HEK293 (cell line): Measurements from ENCODE around the gene MAP3K8.
A peak's percentile ranks its signal among the peaks of the same experiment; 100 is the strongest.

ENCODE experiments used
- CTCF ChIA-PET: fragments of 350-600 bp; formaldehyde crosslinking; extraction: SDS; loops from one replicate; lab custom pipeline; 2021; ENCODE audit warnings: antibody characterized with exemption; lab: Yijun Ruan, JAX
- POLR2A ChIA-PET: fragments of 300-600 bp; formaldehyde crosslinking; extraction: SDS; loops from one replicate; lab custom pipeline; 2020; ENCODE audit warnings: antibody characterized with exemption, inconsistent platforms; lab: Yijun Ruan, JAX
- H3K27ac ChIP-seq: fragments of 200-500 bp; sonication (Bioruptor generic); 2 replicates; pipeline ENCODE4 v1.5.1; 2014; ENCODE audit warnings: low read depth, low read length, control low read depth, inconsistent platforms; ENCODE audit errors: extremely low read depth
- H3K36me3 ChIP-seq, 2 experiments: fragments of 200-500 bp in 1 of 2; sonication (Bioruptor generic) in 1 of 2; 1 replicate in 1 of 2; 2 replicates in 1 of 2; pipeline ENCODE4 v1.5.1; 2014 to 2017; ENCODE audit warnings: inconsistent platforms in 2 of 2, low read length in 2 of 2; ENCODE audit not compliant: control insufficient read depth in 2 of 2, insufficient read depth in 1 of 2
- H3K4me1 ChIP-seq: fragments of 200-500 bp; sonication (Bioruptor generic); 2 replicates; pipeline ENCODE4 v1.5.1; 2014; ENCODE audit warnings: mild to moderate bottlenecking, low read length, inconsistent platforms; ENCODE audit not compliant: control insufficient read depth, insufficient read depth
- H3K4me3 ChIP-seq: 2 replicates; pipeline ENCODE4 v1.5.1; 2011; ENCODE audit warnings: low read depth, mild to moderate bottlenecking, control low read depth, low read length, moderate library complexity
- H3K9me3 ChIP-seq: fragments of 200-500 bp; sonication (Bioruptor generic); 2 replicates; pipeline ENCODE4 v1.5.1; 2014; ENCODE audit warnings: low read depth, low read length, inconsistent platforms; ENCODE audit not compliant: control insufficient read depth, insufficient read depth
- GFI1B ChIP-seq: fragments of 450-650 bp; formaldehyde crosslinking; IDR thresholded peaks from 2 replicates; pipeline ENCODE4 v1.5.1; 2016; ENCODE audit warnings: missing biosample characterization, missing genetic modification characterization
- GLIS1 ChIP-seq: fragments of 450-650 bp; formaldehyde crosslinking; IDR thresholded peaks from 2 replicates; pipeline ENCODE4 v1.5.1; 2016; ENCODE audit warnings: missing biosample characterization, missing genetic modification characterization
- HOXC10 ChIP-seq: sonication (generic); formaldehyde crosslinking; IDR thresholded peaks from 2 replicates; pipeline ENCODE4 v1.8.1; 2023; ENCODE audit warnings: mild to moderate bottlenecking, missing genetic modification reagents
- SP2 ChIP-seq: fragments of 450-650 bp; formaldehyde crosslinking; IDR thresholded peaks from 2 replicates; pipeline ENCODE4 v1.5.1; 2016; ENCODE audit warnings: missing biosample characterization, missing genetic modification characterization
- ZFP37 ChIP-seq: fragments of 450-650 bp; formaldehyde crosslinking; IDR thresholded peaks from 2 replicates; pipeline ENCODE4 v1.5.1; 2016; ENCODE audit warnings: missing biosample characterization, missing genetic modification characterization
- ZNF121 ChIP-seq: fragments of 450-650 bp; formaldehyde crosslinking; IDR thresholded peaks from 2 replicates; pipeline ENCODE4 v1.5.1; 2016; ENCODE audit warnings: missing biosample characterization, missing genetic modification characterization
- ZNF341 ChIP-seq: fragments of 450-650 bp; formaldehyde crosslinking; IDR thresholded peaks from 2 replicates; pipeline ENCODE4; 2016; ENCODE audit warnings: low read depth, missing biosample characterization, missing genetic modification characterization
- ZNF391 ChIP-seq: fragments of 450-650 bp; formaldehyde crosslinking; IDR thresholded peaks from 2 replicates; pipeline ENCODE4 v1.5.1; 2016; ENCODE audit warnings: low read depth, missing biosample characterization, missing genetic modification characterization, borderline replicate concordance
- ZNF394 ChIP-seq: fragments of 450-650 bp; formaldehyde crosslinking; IDR thresholded peaks from 2 replicates; pipeline ENCODE4 v1.5.1; 2016; ENCODE audit warnings: missing biosample characterization, missing genetic modification characterization, mild to moderate bottlenecking, moderate library complexity, borderline replicate concordance
- ZNF404 ChIP-seq: fragments of 450-650 bp; formaldehyde crosslinking; IDR thresholded peaks from 2 replicates; pipeline ENCODE4 v1.5.1; 2017; ENCODE audit warnings: missing biosample characterization, missing genetic modification characterization
- ZNF518A ChIP-seq: fragments of 450-650 bp; formaldehyde crosslinking; conservative IDR thresholded peaks from 2 replicates; pipeline ENCODE4 v1.5.1; 2016; ENCODE audit warnings: low read depth, missing biosample characterization, missing genetic modification characterization
- ZNF548 ChIP-seq: fragments of 450-650 bp; formaldehyde crosslinking; IDR thresholded peaks from 2 replicates; pipeline ENCODE4 v1.5.1; 2016; ENCODE audit warnings: missing biosample characterization, missing genetic modification characterization
- ZNF610 ChIP-seq: fragments of 450-650 bp; formaldehyde crosslinking; IDR thresholded peaks from 2 replicates; pipeline ENCODE4 v1.5.1; 2016; ENCODE audit warnings: missing biosample characterization, missing genetic modification characterization, borderline replicate concordance
- ZNF658 ChIP-seq: fragments of 450-650 bp; formaldehyde crosslinking; IDR thresholded peaks from 2 replicates; pipeline ENCODE4; 2016; ENCODE audit warnings: missing biosample characterization, missing genetic modification characterization
- ZNF701 ChIP-seq: fragments of 450-650 bp; formaldehyde crosslinking; IDR thresholded peaks from 2 replicates; pipeline ENCODE4 v1.5.1; 2016; ENCODE audit warnings: missing biosample characterization, missing genetic modification characterization
- ZNF768 ChIP-seq: fragments of 450-650 bp; formaldehyde crosslinking; IDR thresholded peaks from 2 replicates; pipeline ENCODE4 v1.5.1; 2018; ENCODE audit warnings: missing biosample characterization, mild to moderate bottlenecking, missing genetic modification characterization
- ZSCAN30 ChIP-seq: fragments of 450-650 bp; IDR thresholded peaks from 2 replicates; pipeline ENCODE4 v1.5.1; 2018; ENCODE audit warnings: missing biosample characterization, mild to moderate bottlenecking, missing genetic modification characterization, moderate library complexity

MAP3K8 gene

DNA sequence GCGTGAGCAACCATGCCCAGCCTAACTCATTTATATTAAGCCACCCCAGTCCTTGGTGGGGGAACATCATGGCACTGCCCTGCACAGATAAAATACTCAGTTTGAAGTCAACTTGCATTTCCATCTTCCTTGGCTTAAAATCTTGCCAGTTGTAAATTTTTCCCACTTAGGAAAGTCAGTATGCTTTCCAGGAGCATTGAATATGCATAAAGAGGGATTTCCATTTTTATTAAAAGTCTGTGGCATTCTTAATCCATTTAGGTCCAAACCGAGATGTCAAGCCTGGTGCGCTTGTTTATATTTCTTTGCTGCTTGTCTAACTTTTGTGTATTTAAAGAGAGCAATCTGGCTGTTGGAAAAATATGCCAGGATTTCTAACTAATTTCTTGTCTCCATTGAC is 26.1 kb downstream of the MAP3K8 start:
- no peak for TF ChIP-seq ZNF701 (tag by site-specific recombination)
- TF ChIP-seq ZNF658: no peak
- TF ChIP-seq ZNF341 (tag by site-specific recombination): no peak
- no peak for TF ChIP-seq HOXC10 (CRISPR knock-in tag)
- TF ChIP-seq ZNF548 (tag by site-specific recombination): no peak
- Histone ChIP-seq H3K9me3 (no peaks in the 10 kb centered on the region), H3K4me1 (no peaks in the 10 kb centered on the region), H3K27ac (no peak overlapping the region), H3K36me3 (peaks cover 18 to 56% of the 10 kb centered on the region in 2 experiments), H3K4me3 (no peak overlapping the region)
- ChIA-PET POLR2A (no interaction called here), CTCF (no interaction called here)

DNA sequence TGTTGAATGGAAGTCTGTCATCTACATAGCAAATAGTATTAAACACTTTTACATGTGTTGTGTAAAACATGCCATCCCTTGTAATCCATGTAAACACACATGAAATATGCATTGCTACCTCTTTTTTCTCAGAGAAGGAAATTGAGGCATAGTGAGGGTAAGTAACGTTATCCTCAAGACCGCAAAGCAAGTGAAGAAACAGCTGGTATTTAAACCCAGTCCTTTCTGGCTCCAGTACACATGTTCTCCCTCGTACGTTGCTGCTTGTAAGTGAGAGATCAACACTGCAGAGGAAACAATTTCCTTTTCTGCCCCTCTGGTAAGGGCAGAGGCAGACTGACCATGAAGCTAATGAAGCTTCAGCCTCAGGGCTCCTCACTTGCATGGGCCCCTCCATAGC is 28.5 kb downstream of the MAP3K8 start:
- TF ChIP-seq SP2 (tag by site-specific recombination) (no peak), GFI1B (tag by site-specific recombination) (no peak)
- no peaks in the 10 kb centered on the region for H3K4me1 ChIP-seq
- ChIA-PET CTCF (interaction anchor here (0.5 kb wide), 1 partner anchor 804 kb away, joined by 4 read pairs; no protein-coding TSS in a partner anchor), POLR2A (no interaction called here)
- H3K36me3 ChIP-seq: peaks cover 18 to 48% of the 10 kb centered on the region in 2 experiments
- no peak overlapping the region for H3K4me3 ChIP-seq
- no peaks in the 10 kb centered on the region for H3K9me3 ChIP-seq
- no peak overlapping the region for H3K27ac ChIP-seq

- Histone ChIP-seq H3K4me3 (no peak overlapping the region), H3K9me3 (no peaks in the 10 kb centered on the region), H3K36me3 (peaks cover 14 to 36% of the 10 kb centered on the region in 2 experiments), H3K4me1 (no peaks in the 10 kb centered on the region), H3K27ac (no peak overlapping the region)
- ChIA-PET POLR2A (no interaction called here), CTCF (interaction anchor here (0.6 kb wide), 1 partner anchor 123 kb away, joined by 3 read pairs; no protein-coding TSS in a partner anchor)
- TF ChIP-seq ZNF768 (no peak), ZNF518A (tag by site-specific recombination) (no peak), ZNF610 (no peak), ZSCAN30 (tag by site-specific recombination) (no peak), ZNF404 (no peak), ZFP37 (tag by site-specific recombination) (no peak), GLIS1 (tag by site-specific recombination) (0 out of 2 replicates have a peak, but pooled peaks have one; percentile 14), ZNF391 (tag by site-specific recombination) (no peak), ZNF394 (tag by site-specific recombination) (peak; percentile 58; the same call in 1 of the 2 replicates), ZNF121 (peak; percentile 59; the same call in 1 of the 2 replicates)
These were observed 30.0 kb downstream of the MAP3K8 start for GRCh38 chr10:30463944-30464451.
